ENCODE measurements around the gene TNFRSF6B.

- TF ChIP-seq FOXM1 (IDR thresholded peaks at IDR 0.05; ENCODE audit: borderline replicate concordance) = no peak
- no peak for TF ChIP-seq SP1 (IDR thresholded peaks at IDR 0.05)
- TF ChIP-seq ARNT (IDR thresholded peaks at IDR 0.05) = no peak
- TF ChIP-seq FOXA1 (IDR thresholded peaks at IDR 0.05) = no peak
- no peak for TF ChIP-seq NFRKB (IDR thresholded peaks at IDR 0.05)
- no peak for TF ChIP-seq PKNOX1 (IDR thresholded peaks at IDR 0.05)
- TF ChIP-seq BHLHE40 (IDR thresholded peaks at IDR 0.05; ENCODE audit: borderline replicate concordance) = no peak
These were observed 9.7 kb downstream of the TNFRSF6B start for GRCh38 chr20:63706027-63706695.

All from HEK293T (cell line).